Measurements from ENCODE around the gene PCARE.
"Not testable (repeated sequence)": the region's sequence is repeated elsewhere in the genome, so short reads cannot be mapped to it uniquely, and the experiment has no call there.

PCARE gene

DNA sequence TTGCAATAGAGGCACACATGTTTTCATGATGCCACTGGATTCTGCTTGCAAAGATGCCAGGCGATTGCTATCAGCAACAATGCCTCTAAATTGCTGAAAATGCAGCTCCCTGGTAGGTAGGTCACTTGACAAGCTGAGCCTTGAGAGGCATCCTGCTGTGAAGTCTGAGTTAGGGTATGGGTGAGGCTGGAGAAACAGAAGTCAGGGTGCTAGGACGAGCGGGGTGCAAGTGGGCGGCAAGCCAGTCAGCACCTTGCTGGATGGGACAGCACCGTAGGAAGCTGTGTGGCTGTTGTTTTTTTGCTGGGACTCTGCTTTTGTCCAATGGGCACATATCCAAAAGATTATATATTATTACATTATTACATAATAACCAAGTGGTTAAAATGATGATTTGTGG lies 30.4 kb upstream of the PCARE start:
- TF ChIP-seq, protein P1, sequence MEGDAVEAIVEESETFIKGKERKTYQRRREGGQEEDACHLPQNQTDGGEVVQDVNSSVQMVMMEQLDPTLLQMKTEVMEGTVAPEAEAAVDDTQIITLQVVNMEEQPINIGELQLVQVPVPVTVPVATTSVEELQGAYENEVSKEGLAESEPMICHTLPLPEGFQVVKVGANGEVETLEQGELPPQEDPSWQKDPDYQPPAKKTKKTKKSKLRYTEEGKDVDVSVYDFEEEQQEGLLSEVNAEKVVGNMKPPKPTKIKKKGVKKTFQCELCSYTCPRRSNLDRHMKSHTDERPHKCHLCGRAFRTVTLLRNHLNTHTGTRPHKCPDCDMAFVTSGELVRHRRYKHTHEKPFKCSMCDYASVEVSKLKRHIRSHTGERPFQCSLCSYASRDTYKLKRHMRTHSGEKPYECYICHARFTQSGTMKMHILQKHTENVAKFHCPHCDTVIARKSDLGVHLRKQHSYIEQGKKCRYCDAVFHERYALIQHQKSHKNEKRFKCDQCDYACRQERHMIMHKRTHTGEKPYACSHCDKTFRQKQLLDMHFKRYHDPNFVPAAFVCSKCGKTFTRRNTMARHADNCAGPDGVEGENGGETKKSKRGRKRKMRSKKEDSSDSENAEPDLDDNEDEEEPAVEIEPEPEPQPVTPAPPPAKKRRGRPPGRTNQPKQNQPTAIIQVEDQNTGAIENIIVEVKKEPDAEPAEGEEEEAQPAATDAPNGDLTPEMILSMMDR (IDR thresholded peaks at IDR 0.05; ENCODE audit: low read depth, low read length, missing control alignments): no peak
- H3K4me3 ChIP-seq (replicated peaks; ENCODE audit: low read depth, low read length): no peak overlapping the region
- no peak for DNase-seq (ENCODE audit: extremely low read depth, low read depth)

DNA sequence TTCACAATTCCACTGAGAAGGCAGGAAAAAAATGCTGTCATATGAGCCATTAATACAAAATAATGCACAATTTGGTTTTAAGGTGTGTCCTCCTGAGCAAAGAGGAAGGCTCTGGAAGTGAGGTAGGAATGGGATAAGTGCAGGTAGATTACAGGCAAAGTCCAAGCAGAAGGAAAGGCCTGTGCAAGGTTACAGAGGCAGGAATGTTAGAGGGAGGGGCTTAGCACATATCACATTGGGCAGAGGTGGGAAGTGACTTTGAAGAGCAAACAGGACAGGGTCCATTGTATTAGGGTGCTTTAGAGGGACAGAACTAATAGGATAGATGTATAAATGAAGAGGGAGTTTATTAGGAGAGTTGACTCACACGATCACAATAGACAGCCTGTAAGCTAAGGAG lies 26.2 kb upstream of the PCARE start:
- H3K4me3 ChIP-seq (replicated peaks; ENCODE audit: low read depth, low read length): no peak overlapping the region
- TF ChIP-seq, protein P1 (IDR thresholded peaks at IDR 0.05; ENCODE audit: low read depth, low read length, missing control alignments): no peak
- DNase-seq (ENCODE audit: extremely low read depth, low read depth): no peak

DNA sequence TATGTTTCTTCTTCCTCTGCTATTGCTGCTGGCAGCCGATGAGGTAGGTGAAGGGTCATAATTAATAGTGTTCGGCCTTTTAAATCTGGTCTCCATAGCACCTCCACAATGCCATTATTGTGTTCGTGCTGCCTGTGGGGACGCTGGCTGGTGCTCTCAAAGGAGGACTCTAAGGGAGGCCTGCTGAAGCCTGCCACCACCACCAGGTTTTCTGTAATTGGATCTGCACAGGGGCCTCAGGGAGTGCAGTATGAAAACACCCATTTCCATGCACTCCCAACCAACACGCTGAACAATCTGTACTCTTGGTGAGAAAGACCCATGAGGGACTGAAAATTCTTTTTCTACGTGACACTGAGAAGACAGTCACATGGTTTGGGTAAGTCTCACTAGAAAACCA lies 23.2 kb upstream of the PCARE start:
- no peak for DNase-seq (ENCODE audit: extremely low read depth, low read depth)
- TF ChIP-seq, protein P1 (IDR thresholded peaks at IDR 0.05; ENCODE audit: low read depth, low read length, missing control alignments): no peak
- H3K4me3 ChIP-seq (replicated peaks; ENCODE audit: low read depth, low read length): no peak overlapping the region

DNA sequence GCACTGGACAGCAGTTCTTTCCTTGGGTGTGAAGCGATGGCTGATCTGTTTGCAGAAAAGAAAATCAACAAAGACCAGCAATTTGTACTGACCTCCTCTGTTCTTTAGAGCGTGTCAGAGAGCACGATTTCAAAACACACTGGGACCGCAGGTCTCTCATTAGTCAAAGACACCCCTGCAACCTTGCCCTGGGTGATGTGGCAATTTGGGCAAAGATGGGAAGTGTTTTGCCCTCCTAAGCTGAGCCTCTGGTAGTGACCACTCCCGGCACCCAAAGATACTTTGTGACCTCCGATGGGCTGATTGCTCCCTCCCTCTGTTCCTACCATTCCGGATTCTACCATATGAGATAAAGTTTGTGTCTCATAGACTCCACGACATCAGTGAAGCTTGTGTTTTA lies 22.6 kb upstream of the PCARE start:
- TF ChIP-seq, protein P1 (IDR thresholded peaks at IDR 0.05; ENCODE audit: low read depth, low read length, missing control alignments): no peak
- no peak for DNase-seq (ENCODE audit: extremely low read depth, low read depth)
- no peak overlapping the region for H3K4me3 ChIP-seq (replicated peaks; ENCODE audit: low read depth, low read length)

DNA sequence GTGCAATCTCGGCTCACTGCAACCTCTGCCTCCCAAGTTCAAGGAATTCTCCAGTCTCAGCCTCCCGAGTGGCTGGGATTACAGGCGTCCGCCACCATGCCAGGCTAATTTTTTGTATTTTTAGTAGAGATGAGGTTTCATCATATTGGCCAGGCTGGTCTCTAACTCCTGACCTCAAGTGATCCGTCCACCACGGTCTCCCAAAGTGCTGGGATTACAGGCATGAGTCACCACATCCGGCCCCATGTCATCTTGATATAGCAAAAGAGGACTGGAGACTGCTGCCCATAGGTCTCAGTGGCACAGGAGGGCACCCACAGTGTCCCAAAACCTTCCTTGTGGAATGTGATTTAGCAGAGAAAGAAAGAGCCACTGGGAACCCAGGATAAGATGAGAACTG lies 16.0 kb upstream of the PCARE start:
- DNase-seq (ENCODE audit: extremely low read depth, low read depth); H3K4me3 ChIP-seq (replicated peaks; ENCODE audit: low read depth, low read length): not testable (repeated sequence)

DNA sequence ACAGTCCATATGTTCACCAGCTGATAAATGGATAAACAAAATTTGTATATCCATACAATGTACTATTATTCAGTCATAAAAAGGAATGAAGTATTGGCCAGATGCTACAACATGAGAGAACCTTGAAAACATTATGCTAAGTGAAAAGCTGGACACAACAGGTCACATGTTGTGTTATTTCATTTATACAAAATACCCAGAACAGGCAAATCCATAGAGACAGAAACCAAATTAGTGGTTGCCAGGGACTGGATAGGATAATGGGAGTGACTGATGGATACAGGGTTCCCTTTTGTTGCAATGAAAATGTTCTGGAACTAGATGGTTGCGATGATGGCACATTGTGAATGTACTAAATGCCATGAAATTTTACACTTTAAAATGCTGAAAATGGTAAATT lies 10.2 kb upstream of the PCARE start:
- DNase-seq (ENCODE audit: extremely low read depth, low read depth): no peak
- H3K4me3 ChIP-seq (replicated peaks; ENCODE audit: low read depth, low read length): no peak overlapping the region
- TF ChIP-seq, protein P1 (IDR thresholded peaks at IDR 0.05; ENCODE audit: low read depth, low read length, missing control alignments): no peak

DNA sequence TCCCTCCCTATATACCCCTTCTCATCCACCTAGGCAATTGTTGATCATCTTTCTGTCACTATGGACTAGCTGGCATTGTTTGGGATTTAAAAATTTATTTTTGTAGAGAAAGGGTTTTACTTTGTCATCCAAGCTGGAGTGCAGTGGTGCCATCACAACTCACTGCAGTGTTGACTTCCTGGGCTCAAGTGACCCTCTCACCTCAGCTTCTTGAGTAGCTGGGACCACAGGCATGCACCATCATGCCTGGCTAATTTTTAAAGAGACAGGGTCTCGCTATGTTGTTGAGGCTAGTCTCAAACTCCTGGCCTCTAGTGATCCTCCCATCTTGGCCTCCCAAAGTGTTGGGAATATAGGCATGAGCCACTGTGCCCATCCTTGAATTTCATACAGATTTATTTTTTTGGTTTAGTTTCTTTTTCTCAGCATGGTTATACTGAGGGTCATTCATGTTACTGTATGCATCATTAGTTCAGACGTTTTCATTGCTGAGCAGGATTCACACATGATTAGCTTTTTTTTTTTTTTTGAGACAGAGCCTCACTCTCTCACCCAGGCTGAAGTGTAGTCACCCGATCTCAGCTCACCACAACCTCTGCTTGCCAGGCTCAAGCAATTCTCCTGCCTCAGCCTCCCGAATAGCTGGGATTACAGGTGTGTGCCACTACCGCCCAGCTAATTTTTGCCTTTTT lies 8.6 kb upstream of the PCARE start:
- TF ChIP-seq, protein P1 (IDR thresholded peaks at IDR 0.05; ENCODE audit: low read depth, low read length, missing control alignments): no peak
- no peak overlapping the region for H3K4me3 ChIP-seq (replicated peaks; ENCODE audit: low read depth, low read length)
- no peak for DNase-seq (ENCODE audit: extremely low read depth, low read depth)
